Activated naive CD8-positive, alpha-beta T cell treated with anti-CD3 and anti-CD28 coated beads, Interleukin-2, amount 50 U/mL, for 16 hours (primary cell): ENCODE measurements around the gene DOC2B.

Experiments used
- DNase-seq: peaks from one replicate; pipeline ENCODE4 v3.0.0-alpha.2; 2020; ENCODE audit warnings: low read depth, low spot score

Gene DOC2B

GRCh38 chr17:164303-165235 lies 16.9 kb downstream of the DOC2B start:
- no peak for DNase-seq

- no peak for DNase-seq
Measured at GRCh38 chr17:163514-164098, 17.8 kb downstream of the DOC2B start.

DNA sequence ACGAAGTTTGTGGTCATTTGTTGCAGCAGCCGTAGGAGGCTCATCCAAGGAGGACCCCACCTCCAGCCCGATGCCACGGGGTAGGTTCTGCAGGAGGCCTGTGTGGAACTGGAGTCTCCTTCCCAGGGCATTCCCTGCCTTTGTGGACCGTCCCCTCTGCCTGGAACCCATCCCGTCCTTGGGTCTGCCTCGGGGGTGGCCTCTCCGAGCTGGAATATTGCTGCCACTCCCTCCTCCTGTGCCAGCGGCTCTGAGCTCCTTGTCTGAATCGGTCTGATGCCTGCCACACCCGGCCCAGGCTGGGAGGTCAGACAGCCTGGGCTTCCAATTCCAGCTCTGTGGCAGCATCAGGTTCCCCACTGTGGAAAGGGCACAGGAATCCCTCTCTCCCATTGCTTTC lies 18.8 kb downstream of the DOC2B start:
- no peak for DNase-seq

- DNase-seq: no peak
Measured at GRCh38 chr17:161481-161880, 20.0 kb downstream of the DOC2B start.

DNA sequence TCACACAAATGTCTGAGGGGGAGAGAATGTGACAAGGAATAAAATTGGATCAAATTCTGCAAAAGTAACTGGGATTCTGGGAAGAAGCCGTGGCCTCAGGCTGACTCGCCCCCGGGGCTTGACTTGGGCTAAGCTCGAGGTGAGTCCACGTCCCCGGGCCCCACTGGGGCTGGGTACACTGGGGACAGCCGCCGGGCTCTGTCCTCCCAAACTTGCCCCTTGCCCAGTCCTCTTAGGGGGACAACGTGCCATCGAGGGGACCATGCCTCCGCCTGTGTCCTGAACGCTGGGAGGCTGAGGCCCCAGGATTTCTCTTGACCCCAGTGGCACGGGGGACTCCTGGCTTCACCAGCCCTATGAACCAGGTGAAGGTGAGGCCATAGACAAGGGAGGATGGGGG lies 21.1 kb downstream of the DOC2B start:
- no peak for DNase-seq

- DNase-seq: no peak
Measured at GRCh38 chr17:159609-160008, 21.8 kb downstream of the DOC2B start.

GRCh38 chr17:158379-158778 lies 23.1 kb downstream of the DOC2B start:
- no peak for DNase-seq

GRCh38 chr17:157901-158300 lies 23.5 kb downstream of the DOC2B start:
- no peak for DNase-seq

DNA sequence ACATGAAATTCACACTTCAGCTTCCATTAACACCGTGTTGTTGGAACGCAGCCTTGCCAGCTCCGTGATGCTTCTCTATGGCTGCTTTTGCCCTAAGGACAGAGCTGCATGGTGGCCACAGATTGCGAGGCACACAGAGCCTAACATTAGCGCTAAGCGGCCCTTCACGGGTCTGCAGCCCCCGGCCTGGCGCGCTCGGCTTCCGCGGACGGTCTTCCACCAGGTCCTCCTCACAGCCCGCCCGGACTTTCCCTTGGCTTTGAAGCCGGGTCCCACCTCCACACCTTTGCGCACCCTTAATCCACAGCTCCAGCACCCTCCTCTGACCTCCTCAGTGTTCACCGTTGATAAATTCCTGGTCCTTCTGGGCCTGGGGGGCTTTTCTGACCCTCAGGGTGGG lies 24.5 kb downstream of the DOC2B start:
- no peak for DNase-seq

GRCh38 chr17:156094-156621 lies 25.3 kb downstream of the DOC2B start:
- DNase-seq: no peak

DNA sequence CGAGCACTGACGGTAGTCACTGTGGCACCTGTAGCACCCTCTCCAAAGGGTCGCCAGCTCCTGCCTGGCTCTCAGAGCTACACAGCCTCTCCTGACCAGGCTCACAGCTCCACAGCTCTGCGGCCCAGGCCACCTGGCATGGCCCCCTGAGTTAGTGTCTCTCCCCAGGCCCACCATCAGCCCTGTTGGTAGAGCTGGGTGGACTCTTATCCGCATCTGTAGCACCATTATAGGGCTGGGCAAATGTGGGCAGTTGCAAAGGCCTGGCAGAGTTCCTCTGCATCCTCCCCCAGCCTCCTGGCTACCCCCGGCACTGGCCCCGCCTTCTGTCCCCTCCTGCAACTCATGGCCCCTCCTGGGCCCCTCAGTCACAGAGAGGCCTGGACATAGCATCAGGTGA lies 25.9 kb downstream of the DOC2B start:
- no peak for DNase-seq

- DNase-seq: no peak
Measured at GRCh38 chr17:153851-154250, 27.6 kb downstream of the DOC2B start.

DNA sequence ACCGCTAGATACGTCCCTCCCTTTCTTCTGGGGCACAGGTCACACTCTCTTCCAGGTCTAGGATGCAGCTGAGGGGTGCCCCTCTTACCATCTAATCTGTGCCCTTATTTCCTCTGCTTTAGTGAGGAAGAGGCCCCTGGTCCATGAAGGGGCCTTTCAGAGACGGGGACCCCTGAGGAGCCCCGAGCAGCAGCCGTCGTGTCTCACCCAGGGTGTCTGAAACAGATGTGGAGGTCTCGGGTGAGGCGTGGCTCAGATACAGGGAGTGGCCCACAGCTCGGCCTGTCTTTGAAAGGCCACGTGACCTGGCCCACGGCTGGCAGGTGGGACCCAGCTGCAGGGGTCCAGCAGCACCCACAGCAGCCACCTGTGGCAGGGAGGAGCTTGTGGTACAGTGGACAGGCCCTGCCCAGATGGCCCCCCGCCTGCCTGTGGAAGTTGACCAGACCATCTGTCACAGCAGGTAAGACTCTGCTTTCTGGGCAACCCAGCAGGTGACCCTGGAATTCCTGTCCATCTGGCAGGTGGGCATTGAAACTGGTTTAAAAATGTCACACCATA lies 28.5 kb downstream of the DOC2B start:
- DNase-seq: no peak

- no peak for DNase-seq
Measured at GRCh38 chr17:151886-152859, 29.3 kb downstream of the DOC2B start.

GRCh38 chr17:151004-151403 lies 30.4 kb downstream of the DOC2B start:
- no peak for DNase-seq

GRCh38 chr17:149897-150584 lies 31.4 kb downstream of the DOC2B start:
- no peak for DNase-seq

DNA sequence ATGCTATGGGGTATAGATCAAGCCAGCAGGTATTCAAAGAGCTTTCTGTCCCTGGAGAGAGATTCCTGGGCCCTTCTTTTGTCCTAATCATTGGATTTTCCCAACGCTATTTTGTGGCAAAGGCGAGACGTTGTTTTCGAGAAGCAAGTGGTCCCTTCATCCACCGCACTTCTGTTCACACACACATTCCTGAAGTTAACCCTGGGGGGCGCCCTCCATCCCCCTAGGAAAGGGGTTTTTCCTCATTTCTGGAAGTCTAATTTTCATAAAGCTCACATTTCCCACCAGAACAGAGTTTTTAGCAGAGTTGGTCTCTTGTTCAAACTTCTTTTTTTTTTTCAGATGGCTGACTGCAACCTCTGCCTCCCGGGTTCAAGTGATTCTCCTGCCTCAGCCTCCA lies 32.2 kb downstream of the DOC2B start:
- DNase-seq: no peak

DNA sequence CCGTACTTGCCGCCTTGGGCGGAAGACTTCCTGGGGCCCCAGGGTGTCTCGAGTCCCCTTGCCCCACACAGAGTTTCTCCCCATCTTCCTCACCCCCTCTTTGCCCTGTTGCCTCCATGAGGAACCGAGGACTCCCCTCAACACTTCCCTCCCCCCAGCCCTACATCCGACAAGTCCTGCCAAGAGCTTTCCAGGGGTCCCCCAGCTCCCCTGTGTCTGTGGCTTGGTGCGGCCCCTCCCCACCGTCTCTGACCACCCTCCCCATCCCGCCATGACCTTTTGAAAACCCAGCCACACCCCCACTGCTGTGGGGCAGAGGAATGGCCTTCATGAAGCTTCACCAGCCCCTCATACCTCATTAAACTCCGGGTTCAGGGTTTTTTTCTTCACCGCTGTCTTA lies 32.7 kb downstream of the DOC2B start:
- no peak for DNase-seq

DNA sequence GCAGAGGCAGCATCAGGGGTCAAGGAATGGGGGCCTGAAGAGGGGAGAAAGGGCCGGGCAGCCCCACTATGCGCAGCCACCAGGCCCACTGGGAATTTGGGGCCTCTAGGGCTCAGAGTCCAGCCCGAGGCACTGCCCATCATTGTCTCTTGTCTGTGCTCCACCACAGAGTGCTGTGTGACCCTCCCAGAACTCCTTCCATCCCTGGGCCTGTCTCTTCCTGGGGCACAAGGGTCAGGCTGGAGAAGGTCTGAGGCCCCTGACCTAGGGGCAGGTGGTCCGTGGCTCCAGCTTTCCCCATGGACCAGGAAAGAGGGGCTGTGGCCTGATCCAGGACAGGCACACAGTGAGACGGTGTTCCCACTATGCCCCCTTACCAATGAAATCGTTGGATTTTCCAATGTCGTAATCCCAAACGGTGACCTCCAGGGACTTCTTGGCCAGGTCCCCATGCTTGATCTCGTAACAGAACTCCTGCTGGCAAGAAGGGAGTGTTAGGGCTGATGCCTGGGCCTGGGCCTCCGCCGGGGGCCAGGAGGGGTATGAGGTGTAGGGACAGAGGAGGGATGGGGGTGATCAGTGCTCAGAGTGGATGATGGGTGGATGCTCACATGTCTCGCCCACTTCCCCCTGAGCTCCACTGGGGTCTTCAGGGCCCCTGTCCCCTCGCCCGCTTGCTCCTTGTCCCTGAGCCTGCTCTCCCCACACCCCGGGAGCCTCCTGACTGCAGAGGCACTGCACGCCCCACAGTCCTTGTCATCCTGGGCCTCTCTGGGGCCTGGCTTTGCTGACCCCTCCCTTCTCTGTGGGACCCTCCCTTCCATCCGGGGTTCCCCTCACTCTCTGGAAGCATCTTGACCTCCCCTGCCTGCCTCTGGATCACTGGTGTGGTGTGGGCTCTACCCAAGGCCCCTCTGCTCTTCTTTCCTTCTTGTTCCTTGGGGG lies 33.4 kb downstream of the DOC2B start:
- no peak for DNase-seq
